K562 (cell line): Measurements from ENCODE around the gene IBTK. TPM values are rescaled to one million over a fixed set of nuclear protein-coding genes. Genes with fewer than 3 reads are reported as not detected.

Experiments used
- ATAC-seq: fragments of 200-7000 bp; cut with Tn5 transposase; 3 replicates; pipeline ENCODE4 v1.9.1; 2020; ENCODE audit warnings: moderate library complexity
- BruUV-seq: library from RNA; stranded (reverse); fragments of 400-500 nt; replicated peaks from 2 replicates; lab custom pipeline; 2021; lab: Mats Ljungman, UMichigan
- CTCF ChIA-PET: fragments of 300-600 bp; formaldehyde crosslinking; extraction: SDS; loops from one replicate; lab custom pipeline; 2021; ENCODE audit warnings: low intra/inter-chr PET ratio; lab: Yijun Ruan, JAX
- POLR2A ChIA-PET: fragments of 300-600, 350-650 bp; sonication (Branson Sonifier 250); formaldehyde crosslinking; extraction: SDS; loops from one replicate; lab custom pipeline; 2021; ENCODE audit warnings: antibody characterized with exemption, inconsistent platforms; lab: Yijun Ruan, JAX
- DNase-seq, 4 experiments: peaks; one replicate each; pipeline versions ENCODE4 v3.0.0 to v3.0.0-alpha.2; 2011 to 2018; ENCODE audit warnings: low spot score in 3 of 4, mixed read lengths in 3 of 4; ENCODE audit errors: extremely low read depth in 1 of 4
- FAIRE-seq: peaks from 2 replicates; lab custom pipeline; 2011; peaks lifted over from hg19 to GRCh38; lab: Jason Lieb, UNC
- H2AFZ ChIP-seq: 2 replicates; pipeline ENCODE4 v1.6.0; 2011; ENCODE audit warnings: low read depth, low read length, control low read depth, inconsistent platforms
- H3K27ac ChIP-seq: fragments of 200-600 bp; 3 replicates; pipeline ENCODE4 v1.8.0; 2011; ENCODE audit warnings: low read depth, mild to moderate bottlenecking, control low read depth, inconsistent platforms, low read length, moderate library complexity, mixed read lengths; ENCODE audit errors: extremely low read depth
- H3K27me3 ChIP-seq, 2 experiments: fragments of 300-600 bp in 1 of 2; 2 replicates in 1 of 2; 3 replicates in 1 of 2; pipeline versions ENCODE4 v1.6.0 to v1.8.0; 2011; ENCODE audit warnings: inconsistent platforms in 2 of 2, low read length in 2 of 2, mild to moderate bottlenecking in 1 of 2, mixed read lengths in 1 of 2, moderate library complexity in 1 of 2; ENCODE audit not compliant: control insufficient read depth in 2 of 2, insufficient read depth in 2 of 2
- H3K36me3 ChIP-seq: fragments of 300-600 bp; 3 replicates; pipeline ENCODE4 v1.8.0; 2011; ENCODE audit warnings: mild to moderate bottlenecking, low read length, inconsistent platforms; ENCODE audit not compliant: control insufficient read depth, insufficient read depth
- H3K4me1 ChIP-seq, 2 experiments: fragments of 200-600 bp in 1 of 2; replicated peaks in 1 of 2; 2 replicates in 1 of 2; 3 replicates in 1 of 2; pipeline versions ENCODE4 v1.5.1 to v1.8.0; 2011; ENCODE audit warnings: inconsistent platforms in 2 of 2, low read length in 2 of 2, mild to moderate bottlenecking in 1 of 2, mixed read lengths in 1 of 2, moderate library complexity in 1 of 2; ENCODE audit not compliant: control insufficient read depth in 2 of 2, insufficient read depth in 2 of 2
- H3K4me2 ChIP-seq: 2 replicates; pipeline ENCODE4 v1.6.1; 2011; ENCODE audit warnings: low read length, control low read depth, inconsistent platforms, mixed read lengths; ENCODE audit not compliant: insufficient read depth
- H3K4me3 ChIP-seq: fragments of 200-600 bp; sonication (generic), shearing (Covaris generic); 2 replicates; pipeline ENCODE4 v1.5.1; 2016; ENCODE audit warnings: control low read depth, inconsistent platforms
- H3K79me2 ChIP-seq: fragments of 200-600 bp; 3 replicates; pipeline ENCODE4 v1.8.0; 2011; ENCODE audit warnings: low read length, inconsistent platforms; ENCODE audit not compliant: control insufficient read depth, insufficient read depth
- H3K9ac ChIP-seq, 2 experiments: 2 replicates each; pipeline versions ENCODE4 v1.6.0 to v1.6.1; 2011; ENCODE audit warnings: low read depth in 2 of 2, low read length in 2 of 2, control low read depth in 1 of 2, inconsistent platforms in 1 of 2, mild to moderate bottlenecking in 1 of 2, mixed read lengths in 1 of 2; ENCODE audit not compliant: insufficient read depth in 1 of 2
- H3K9me1 ChIP-seq: one replicate; pipeline ENCODE4 v1.6.0; 2011; ENCODE audit warnings: inconsistent platforms, mild to moderate bottlenecking, low read length, moderate library complexity; ENCODE audit not compliant: control insufficient read depth, insufficient read depth
- H3K9me3 ChIP-seq: replicated peaks from 2 replicates; pipeline ENCODE4 v1.5.1; 2011; ENCODE audit warnings: low read depth, low read length, inconsistent platforms; ENCODE audit not compliant: control insufficient read depth, insufficient read depth
- H4K20me1 ChIP-seq: replicated peaks from 2 replicates; pipeline ENCODE4 v1.6.1; 2011; ENCODE audit warnings: low read length, inconsistent platforms, mixed read lengths; ENCODE audit not compliant: control insufficient read depth, insufficient read depth
- DMBX1 ChIP-seq: fragments of 250-450 bp; sonication (Bioruptor Pico); IDR thresholded peaks from 2 replicates; pipeline ENCODE4 v1.8.0; 2022; ENCODE audit warnings: inconsistent platforms, mild to moderate bottlenecking, moderate library complexity, borderline replicate concordance
- HDAC6 ChIP-seq: IDR thresholded peaks from 2 replicates; pipeline ENCODE4 v1.6.1; 2012; ENCODE audit warnings: low read depth, mild to moderate bottlenecking, control low read depth, inconsistent platforms, low read length, moderate library complexity
- MLLT1 ChIP-seq, 2 experiments: fragments of 450-650 bp; IDR thresholded peaks; 2 replicates each; pipeline ENCODE4 v1.6.1; 2016
- NR2F6 ChIP-seq: fragments of 450-650 bp; formaldehyde crosslinking; IDR thresholded peaks from 2 replicates; pipeline ENCODE4 v1.4.0; 2020; ENCODE audit warnings: mild to moderate bottlenecking
- ZNF24 ChIP-seq: fragments of 450-650 bp; IDR thresholded peaks from 2 replicates; pipeline ENCODE4 v1.6.1; 2016
- WGBS: fragments of 100-300 bp; shearing (Covaris generic); methylation state at CpG from one replicate; pipeline ENCODE4 v1.1.6; 2016; ENCODE audit warnings: low coverage, mixed read lengths; ENCODE audit not compliant: insufficient coverage; ENCODE audit errors: missing lambda C conversion rate; 5-methylcytosine and 5-hydroxymethylcytosine counted together
- in situ Hi-C: fragments of 300-500 bp; cut with MboI; formaldehyde crosslinking; loops from 4 replicates; pipeline ENCODE4 v1.15.0; 2018; ENCODE audit warnings: inconsistent platforms, mixed read lengths
- intact Hi-C: fragments of 100-400 bp; cut with micrococcal nuclease; formaldehyde crosslinking; loops from 2 replicates; pipeline ENCODE4 v1.14.2; 2022
- polyA plus RNA-seq, 8 experiments: library from polyadenylated mRNA; depleted of rRNA in 4 of 8; stranded (reverse) in 5 of 8; unstranded in 3 of 8; fragments of >200 nt; fragmentation: Nextera tagmentation in 2 of 8; fragmentation: Illumina TruSeq in 1 of 8; extraction: Ambion mirVana in 2 of 8; extraction: Trizol in 1 of 8; gene quantifications; 2 replicates each; pipeline versions ENCODE4 v1.2.1 to v1.2.3, GENCODE V29; 2011 to 2014; ENCODE audit warnings: inconsistent platforms in 1 of 8, missing spikeins in 1 of 8
- total RNA-seq, 7 experiments: library from RNA; depleted of rRNA in 6 of 7; stranded (reverse); fragments of >200 nt in 6 of 7; fragmentation: Illumina TruSeq in 2 of 7; extraction: Trizol in 2 of 7; gene quantifications; 2 replicates each; pipeline versions ENCODE4 v1.2.1 to v1.2.3, GENCODE V29; 2011 to 2021; ENCODE audit warnings: low replicate concordance in 1 of 7

Gene IBTK
- total and polyA plus RNA-seq, 9 of the 15 experiments (the other 6 are each of a cell fraction or from before 2014, with no cell fraction given): 13.2 to 36.4 (median 21.8) TPM

- Histone ChIP-seq H3K9ac (no peak overlapping the region), H3K27me3 (no peaks in the 10 kb centered on the region), H3K9me3 (no peaks in the 10 kb centered on the region), H2AFZ (no peak overlapping the region), H3K36me3 (peaks cover 35% of the 10 kb centered on the region), H3K4me2 (no peak overlapping the region), H3K4me1 (peaks cover 2 to 5% of the 10 kb centered on the region in 2 experiments; a peak in 4 of 5 replicates), H4K20me1 (no peaks in the 10 kb centered on the region), H3K27ac (no peak overlapping the region), H3K9me1 (no peaks in the 10 kb centered on the region), H3K4me3 (no peak overlapping the region), H3K79me2 (peaks cover 78% of the 10 kb centered on the region)
- 88% methylated on average over 3 of the region's 3 CpGs for WGBS
- TF ChIP-seq MLLT1 (IDR thresholded peaks at IDR 0.05) (no peak), HDAC6 (no peak), ZNF24 (no peak), NR2F6 (CRISPR knock-in tag) (no peak), DMBX1 (no peak)
- no TSS peak for BruUV-seq
- ATAC-seq (no peak), DNase-seq (no peak), FAIRE-seq (no peak)
- intact Hi-C loops: no loop called here
- ChIA-PET POLR2A (no interaction called here), CTCF (no interaction called here)
- in situ Hi-C loops: loop anchor here (25.0 kb wide), 1 partner anchor 947 kb away; the partner anchor contains the start of genes PGM3 and RWDD2A
These were observed 7.4 kb downstream of the IBTK start for GRCh38 chr6:82240186-82240585.
